Inflammatory macrophage treated with lipopolysaccharide for 4 hours (primary cell): Measurements from ENCODE around the gene ERC2.

Source experiments
- DNase-seq: peaks from one replicate; pipeline ENCODE4 v3.0.0-alpha.2; 2020

ERC2 gene

GRCh38 chr3:55480911-55481743 lies 987.1 kb downstream of the ERC2 start:
- no peak for DNase-seq

GRCh38 chr3:55477306-55478303 lies 990.7 kb downstream of the ERC2 start:
- no peak for DNase-seq

GRCh38 chr3:55476515-55476914 lies 991.8 kb downstream of the ERC2 start:
- no peak for DNase-seq

GRCh38 chr3:55474213-55474632 lies 994.0 kb downstream of the ERC2 start:
- DNase-seq, result no peak

GRCh38 chr3:55473788-55474187 lies 994.5 kb downstream of the ERC2 start:
- DNase-seq, result no peak

- no peak for DNase-seq
These were observed 996.6 kb downstream of the ERC2 start for GRCh38 chr3:55471522-55472280.

- DNase-seq, result no peak
These were observed 997.2 kb downstream of the ERC2 start for GRCh38 chr3:55471084-55471483.

GRCh38 chr3:55469957-55470526 lies 998.2 kb downstream of the ERC2 start:
- DNase-seq, result no peak

GRCh38 chr3:55468251-55468650 lies 1000.0 kb downstream of the ERC2 start:
- no peak for DNase-seq

GRCh38 chr3:55467099-55467498 lies 1001.2 kb downstream of the ERC2 start:
- no peak for DNase-seq

GRCh38 chr3:55466526-55466925 lies 1001.7 kb downstream of the ERC2 start:
- no peak for DNase-seq

GRCh38 chr3:55461896-55462295 lies 1006.4 kb downstream of the ERC2 start:
- DNase-seq, result no peak

- DNase-seq, result no peak
These were observed 1008.4 kb downstream of the ERC2 start for GRCh38 chr3:55459838-55460237.
